B cell (primary cell): ENCODE data around the gene STXBP6. TPM values are rescaled to one million over a fixed set of nuclear protein-coding genes. Genes with fewer than 3 reads are reported as not detected.

Experiments
- ATAC-seq: fragments of 200-7000 bp; cut with Tn5 transposase; one replicate; pipeline ENCODE4 v1.10.0; 2021; ENCODE audit warnings: low read depth, mild to moderate bottlenecking, moderate number of reproducible peaks, moderate library complexity
- CTCF ChIA-PET: fragments of 350-600 bp; sonication (Branson Sonifier 250); formaldehyde crosslinking; loops from one replicate; lab custom pipeline; 2021; ENCODE audit warnings: antibody characterized with exemption, inconsistent platforms; lab: Charles Lee
- POLR2A ChIA-PET: fragments of 350-600 bp; sonication (Branson Sonifier 250); formaldehyde crosslinking; loops from one replicate; lab custom pipeline; 2021; ENCODE audit warnings: antibody characterized with exemption; lab: Charles Lee
- DNase-seq: peaks from one replicate; pipeline ENCODE4 v3.0.0; 2013
- H2AFZ ChIP-seq: 2 replicates; pipeline ENCODE4 v1.6.1; 2012; ENCODE audit warnings: mild to moderate bottlenecking, low read depth, low read length; ENCODE audit not compliant: insufficient read depth, poor library complexity, severe bottlenecking
- H3K27ac ChIP-seq, 2 donors: 1 replicate in 1 of 2; 2 replicates in 1 of 2; pipeline ENCODE4 v1.5.1; 2012 to 2013; ENCODE audit warnings: low read length in 2 of 2, mild to moderate bottlenecking in 2 of 2, moderate library complexity in 1 of 2
- H3K27me3 ChIP-seq, 4 experiments: fragments of 200-600 bp in 1 of 4; sonication (generic) in 1 of 4; replicated peaks in 1 of 4; 1 replicate in 2 of 4; 2 replicates in 2 of 4; pipeline versions ENCODE4 v1.6.1 to v1.7.0; 2013 to 2016; ENCODE audit warnings: low read length in 3 of 4, mild to moderate bottlenecking in 2 of 4, mixed read lengths in 1 of 4, moderate library complexity in 1 of 4; ENCODE audit not compliant: insufficient read depth in 4 of 4, control insufficient read depth in 3 of 4; ENCODE audit errors: control extremely low read depth in 1 of 4
- H3K36me3 ChIP-seq, 2 experiments: replicated peaks in 1 of 2; 1 replicate in 1 of 2; 2 replicates in 1 of 2; pipeline versions ENCODE4 v1.6.1 to v1.7.1; 2013; ENCODE audit warnings: low read length in 1 of 2; ENCODE audit not compliant: insufficient read depth in 2 of 2, control insufficient read depth in 1 of 2; ENCODE audit errors: control extremely low read depth in 1 of 2, extremely low read depth in 1 of 2
- H3K4me1 ChIP-seq, 2 donors: fragments of 200-600 bp in 1 of 2; sonication (generic) in 1 of 2; 1 replicate in 1 of 2; 2 replicates in 1 of 2; pipeline versions ENCODE4 v1.5.1 to v1.6.1; 2013 to 2017; ENCODE audit warnings: low read length in 2 of 2; ENCODE audit not compliant: control insufficient read depth in 2 of 2, insufficient read depth in 2 of 2
- H3K4me2 ChIP-seq: replicated peaks from 2 replicates; pipeline ENCODE3; 2012; ENCODE audit warnings: mild to moderate bottlenecking, low read depth, low read length; ENCODE audit not compliant: poor library complexity, severe bottlenecking
- H3K4me3 ChIP-seq, 5 experiments: fragments of 200-600 bp in 1 of 5; sonication (generic) in 1 of 5; 1 replicate in 3 of 5; 2 replicates in 2 of 5; pipeline versions ENCODE4 v1.5.1 to v1.7.0; 2011 to 2016; ENCODE audit warnings: low read length in 4 of 5, mild to moderate bottlenecking in 4 of 5, low read depth in 2 of 5, control low read depth in 1 of 5, moderate library complexity in 1 of 5; ENCODE audit not compliant: insufficient read depth in 1 of 5; ENCODE audit errors: control extremely low read depth in 1 of 5, extremely low read depth in 1 of 5
- H3K79me2 ChIP-seq: fragments of 200-600 bp; sonication (generic); one replicate; pipeline ENCODE4 v1.6.0; 2016; ENCODE audit warnings: low read length; ENCODE audit not compliant: control insufficient read depth, insufficient read depth
- H3K9ac ChIP-seq: fragments of 200-600 bp; sonication (generic); 2 replicates; pipeline ENCODE4 v1.6.1; 2017; ENCODE audit warnings: mild to moderate bottlenecking, low read length, moderate library complexity
- H3K9me3 ChIP-seq, 3 donors: one replicate each; pipeline versions ENCODE4 v1.6.1 to v1.7.1; 2013; ENCODE audit warnings: low read length in 2 of 3; ENCODE audit not compliant: control insufficient read depth in 2 of 3, insufficient read depth in 1 of 3; ENCODE audit errors: control extremely low read depth in 1 of 3
- H4K20me1 ChIP-seq: 2 replicates; pipeline ENCODE4 v1.6.0; 2012; ENCODE audit warnings: mild to moderate bottlenecking, low read length; ENCODE audit not compliant: insufficient read depth, control insufficient read depth, poor library complexity, severe bottlenecking
- H3K27ac Mint-ChIP-seq: one replicate; pipeline ENCODE4 v1.8.0; 2021; ENCODE audit warnings: mixed read lengths
- H3K27me3 Mint-ChIP-seq: one replicate; pipeline ENCODE4 v1.8.0; 2021; ENCODE audit warnings: mixed read lengths
- H3K4me1 Mint-ChIP-seq: one replicate; pipeline ENCODE4 v1.8.0; 2021; ENCODE audit warnings: mixed read lengths
- H3K4me3 Mint-ChIP-seq: one replicate; pipeline ENCODE4 v1.8.0; 2021; ENCODE audit warnings: mixed read lengths
- H3K9me3 Mint-ChIP-seq: one replicate; pipeline ENCODE4 v1.8.0; 2022; ENCODE audit warnings: mixed read lengths; ENCODE audit not compliant: insufficient read depth
- EZH2 ChIP-seq: IDR thresholded peaks from 2 replicates; pipeline ENCODE4 v1.6.1; 2012; ENCODE audit warnings: borderline replicate concordance, low read depth, mild to moderate bottlenecking, moderate library complexity, low read length; ENCODE audit not compliant: insufficient read depth, poor library complexity, severe bottlenecking
- WGBS: methylation state at CpG from one replicate; pipeline ENCODE4 v1.1.5; 2013; ENCODE audit warnings: missing lambda C conversion rate; ENCODE audit not compliant: insufficient coverage; 5-methylcytosine and 5-hydroxymethylcytosine counted together
- intact Hi-C: fragments of 100-400 bp; cut with micrococcal nuclease; formaldehyde crosslinking; loops from one replicate; pipeline ENCODE4 v1.10.0; 2022
- polyA plus RNA-seq: library from polyadenylated mRNA; depleted of rRNA; stranded (reverse); fragments of >200 nt; gene quantifications from 2 replicates; pipeline ENCODE4 v1.2.3, GENCODE V29; 2012
- total RNA-seq, 2 donors: library from RNA; stranded (reverse); fragments of 120-200 nt in 1 of 2; gene quantifications; 1 replicate in 1 of 2; 2 replicates in 1 of 2; pipeline versions ENCODE4 v1.2.3 to v1.2.4, GENCODE V29; 2013 to 2022
- TF ChIP-seq, protein P1 (sequence below): fragments of 200-600 bp; IDR thresholded peaks from one replicate; pipeline ENCODE4 v1.8.0; 2022; ENCODE audit warnings: antibody characterized with exemption, mild to moderate bottlenecking

The STXBP6 gene
- total and polyA plus RNA-seq, 2 donors (not counting 1 experiment from before 2014, with no cell fraction given), result 0.01 TPM; not detected in 1

- ATAC-seq, result no peak
- no peaks in the 10 kb centered on the region for H4K20me1 ChIP-seq
- TF ChIP-seq EZH2, result no peak
- TF ChIP-seq, protein P1, sequence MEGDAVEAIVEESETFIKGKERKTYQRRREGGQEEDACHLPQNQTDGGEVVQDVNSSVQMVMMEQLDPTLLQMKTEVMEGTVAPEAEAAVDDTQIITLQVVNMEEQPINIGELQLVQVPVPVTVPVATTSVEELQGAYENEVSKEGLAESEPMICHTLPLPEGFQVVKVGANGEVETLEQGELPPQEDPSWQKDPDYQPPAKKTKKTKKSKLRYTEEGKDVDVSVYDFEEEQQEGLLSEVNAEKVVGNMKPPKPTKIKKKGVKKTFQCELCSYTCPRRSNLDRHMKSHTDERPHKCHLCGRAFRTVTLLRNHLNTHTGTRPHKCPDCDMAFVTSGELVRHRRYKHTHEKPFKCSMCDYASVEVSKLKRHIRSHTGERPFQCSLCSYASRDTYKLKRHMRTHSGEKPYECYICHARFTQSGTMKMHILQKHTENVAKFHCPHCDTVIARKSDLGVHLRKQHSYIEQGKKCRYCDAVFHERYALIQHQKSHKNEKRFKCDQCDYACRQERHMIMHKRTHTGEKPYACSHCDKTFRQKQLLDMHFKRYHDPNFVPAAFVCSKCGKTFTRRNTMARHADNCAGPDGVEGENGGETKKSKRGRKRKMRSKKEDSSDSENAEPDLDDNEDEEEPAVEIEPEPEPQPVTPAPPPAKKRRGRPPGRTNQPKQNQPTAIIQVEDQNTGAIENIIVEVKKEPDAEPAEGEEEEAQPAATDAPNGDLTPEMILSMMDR, result no peak
- peaks cover 15% of the 10 kb centered on the region for H3K27me3 Mint-ChIP-seq
- no peak overlapping the region for H3K4me3 Mint-ChIP-seq
- no peaks in the 10 kb centered on the region for H3K4me1 ChIP-seq
- no peak for DNase-seq
- ChIA-PET POLR2A (no interaction called here), CTCF (no interaction called here)
- H3K9me3 Mint-ChIP-seq, result no peaks in the 10 kb centered on the region
- no peak overlapping the region for H3K27ac Mint-ChIP-seq
- H3K27ac ChIP-seq, result no peak overlapping the region
- peaks cover 0 to 7% (median under 1%) of the 10 kb centered on the region in 4 experiments for H3K27me3 ChIP-seq
- H3K4me1 Mint-ChIP-seq, result no peaks in the 10 kb centered on the region
- no peak overlapping the region for H3K4me3 ChIP-seq
- H3K9me3 ChIP-seq, result no peaks in the 10 kb centered on the region
- intact Hi-C loops, result no loop called here
- no peak overlapping the region for H3K4me2 ChIP-seq
- no peak overlapping the region for H3K9ac ChIP-seq
- H3K36me3 ChIP-seq, result no peaks in the 10 kb centered on the region
- no CpG with 5 or more reads among the region's 6 CpGs for WGBS
- no peak overlapping the region for H2AFZ ChIP-seq
- no peaks in the 10 kb centered on the region for H3K79me2 ChIP-seq
These were observed 197.5 kb downstream of the STXBP6 start for GRCh38 chr14:24852312-24853060.

GRCh38 chr14:24851837-24852236, 198.1 kb downstream of the STXBP6 start:
- DNase-seq (no peak), ATAC-seq (no peak)
- Mint-ChIP-seq H3K4me1 (no peaks in the 10 kb centered on the region), H3K27me3 (peaks cover 16% of the 10 kb centered on the region), H3K4me3 (no peak overlapping the region), H3K27ac (no peak overlapping the region), H3K9me3 (no peaks in the 10 kb centered on the region)
- Histone ChIP-seq H3K4me3 (no peak overlapping the region), H3K27me3 (peaks cover 0 to 7% (median 0%) of the 10 kb centered on the region in 4 experiments), H3K4me2 (no peak overlapping the region), H3K36me3 (no peaks in the 10 kb centered on the region), H4K20me1 (no peaks in the 10 kb centered on the region), H2AFZ (no peak overlapping the region), H3K9me3 (no peaks in the 10 kb centered on the region), H3K79me2 (no peaks in the 10 kb centered on the region), H3K4me1 (no peaks in the 10 kb centered on the region), H3K9ac (no peak overlapping the region), H3K27ac (no peak overlapping the region)
- intact Hi-C loops, result no loop called here
- no peak for TF ChIP-seq EZH2
- TF ChIP-seq, protein P1, result no peak
- POLR2A ChIA-PET, result no interaction called here
- CTCF ChIA-PET, result no interaction called here
